H1 (cell line): ENCODE measurements around the gene MOB3B. TPM values are rescaled to one million over a fixed set of nuclear protein-coding genes. Genes with fewer than 3 reads are reported as not detected.

Source experiments
- CTCF ChIA-PET: fragments of 300-600 bp; sonication (Branson Sonifier 250); formaldehyde crosslinking; loops from one replicate; lab custom pipeline; 2021; ENCODE audit not compliant: partially characterized antibody; lab: Charles Lee
- POLR2A ChIA-PET: fragments of 300-600 bp; sonication (Branson Sonifier 250); formaldehyde crosslinking; loops from one replicate; lab custom pipeline; 2021; ENCODE audit warnings: inconsistent platforms; ENCODE audit not compliant: partially characterized antibody; lab: Charles Lee
- DNase-seq, 2 experiments: peaks; one replicate each; pipeline versions ENCODE4 v3.0.0 to v3.0.0-alpha.2; 2010 to 2022; ENCODE audit warnings: low spot score in 2 of 2, low read depth in 1 of 2, mixed read lengths in 1 of 2
- FAIRE-seq: peaks from 2 replicates; lab custom pipeline; 2011; peaks lifted over from hg19 to GRCh38; lab: Jason Lieb, UNC
- H2AFZ ChIP-seq: 2 replicates; pipeline ENCODE4 v1.8.1; 2012; ENCODE audit warnings: low read length, inconsistent platforms
- H2AK5ac ChIP-seq: 2 replicates; pipeline ENCODE4 v1.6.1; 2013; ENCODE audit warnings: low read depth, low read length
- H2BK120ac ChIP-seq: replicated peaks from 2 replicates; pipeline ENCODE3; 2013; ENCODE audit warnings: low read depth, low read length, inconsistent platforms
- H2BK12ac ChIP-seq: 2 replicates; pipeline ENCODE4 v1.6.1; 2013; ENCODE audit warnings: low read depth, low read length
- H2BK15ac ChIP-seq: 2 replicates; pipeline ENCODE4 v1.6.1; 2013; ENCODE audit warnings: low read length
- H2BK20ac ChIP-seq: 2 replicates; pipeline ENCODE4 v1.6.1; 2013; ENCODE audit warnings: low read length
- H2BK5ac ChIP-seq: 2 replicates; pipeline ENCODE4 v1.6.1; 2013; ENCODE audit warnings: low read depth, low read length
- H3K14ac ChIP-seq: 2 replicates; pipeline ENCODE4 v1.6.1; 2013; ENCODE audit warnings: inconsistent platforms; ENCODE audit not compliant: insufficient read length
- H3K18ac ChIP-seq: 2 replicates; pipeline ENCODE4 v1.6.1; 2013; ENCODE audit warnings: low read length; ENCODE audit errors: extremely low read depth
- H3K23ac ChIP-seq: 2 replicates; pipeline ENCODE4 v1.6.1; 2013; ENCODE audit warnings: inconsistent platforms; ENCODE audit not compliant: insufficient read length
- H3K23me2 ChIP-seq: 2 replicates; pipeline ENCODE4 v1.6.1; 2013; ENCODE audit warnings: low read depth, low read length
- H3K27ac ChIP-seq: 2 replicates; pipeline ENCODE4 v1.6.1; 2011; ENCODE audit warnings: low read depth, low read length, inconsistent platforms
- H3K27me3 ChIP-seq, 4 experiments: replicated peaks in 1 of 4; 1 replicate in 1 of 4; 2 replicates in 3 of 4; pipeline versions ENCODE4 v1.6.1 to v1.8.1; 2011 to 2013; ENCODE audit warnings: low read length in 3 of 4, mild to moderate bottlenecking in 3 of 4, inconsistent platforms in 2 of 4, mixed read lengths in 2 of 4, moderate library complexity in 1 of 4; ENCODE audit not compliant: control insufficient read depth in 3 of 4, insufficient read depth in 3 of 4; ENCODE audit errors: extremely low read depth in 1 of 4
- H3K36me3 ChIP-seq, 4 experiments: 2 replicates each; pipeline versions ENCODE4 v1.6.1 to v1.8.1; 2011 to 2013; ENCODE audit warnings: mild to moderate bottlenecking in 4 of 4, low read length in 3 of 4, moderate library complexity in 2 of 4, control low read depth in 1 of 4, inconsistent platforms in 1 of 4; ENCODE audit not compliant: insufficient read depth in 4 of 4, control insufficient read depth in 2 of 4
- H3K4ac ChIP-seq: replicated peaks from 2 replicates; pipeline ENCODE3; 2013; ENCODE audit warnings: low read length, low read depth, mixed read lengths, inconsistent platforms; ENCODE audit not compliant: insufficient read length
- H3K4me1 ChIP-seq, 4 experiments: replicated peaks in 1 of 4; 1 replicate in 1 of 4; 2 replicates in 3 of 4; pipeline versions ENCODE4 v1.6.1 to v1.8.1; 2011 to 2013; ENCODE audit warnings: low read length in 3 of 4, inconsistent platforms in 2 of 4, mixed read lengths in 1 of 4; ENCODE audit not compliant: insufficient read depth in 4 of 4, control insufficient read depth in 3 of 4
- H3K4me2 ChIP-seq, 2 experiments: 2 replicates each; pipeline versions ENCODE4 v1.6.1 to v1.8.1; 2011 to 2013; ENCODE audit warnings: low read depth in 2 of 2, low read length in 2 of 2, control low read depth in 1 of 2, inconsistent platforms in 1 of 2, mild to moderate bottlenecking in 1 of 2; ENCODE audit not compliant: insufficient read depth in 1 of 2
- H3K4me3 ChIP-seq, 4 experiments: fragments of 200-600, 300-600 bp in 1 of 4; sonication (generic), shearing (Covaris generic), sonication (Bioruptor Twin) in 1 of 4; 2 replicates each; pipeline versions ENCODE4 v1.5.1 to v1.8.1; 2011 to 2016; ENCODE audit warnings: low read length in 4 of 4, low read depth in 3 of 4, control low read depth in 2 of 4, inconsistent platforms in 2 of 4, mild to moderate bottlenecking in 2 of 4, mixed read lengths in 1 of 4, moderate library complexity in 1 of 4; ENCODE audit not compliant: insufficient read depth in 2 of 4; ENCODE audit errors: extremely low read depth in 1 of 4
- H3K56ac ChIP-seq: replicated peaks from 2 replicates; pipeline ENCODE3; 2013; ENCODE audit warnings: low read depth, mild to moderate bottlenecking, mixed read lengths, low read length, inconsistent platforms; ENCODE audit not compliant: insufficient read length
- H3K79me1 ChIP-seq: 2 replicates; pipeline ENCODE4 v1.6.1; 2013; ENCODE audit warnings: low read depth, low read length, control low read depth
- H3K79me2 ChIP-seq, 2 experiments: 2 replicates each; pipeline versions ENCODE4 v1.6.1 to v1.8.1; 2012 to 2013; ENCODE audit warnings: low read length in 2 of 2, mild to moderate bottlenecking in 2 of 2, inconsistent platforms in 1 of 2; ENCODE audit not compliant: insufficient read depth in 2 of 2, control insufficient read depth in 1 of 2
- H3K9ac ChIP-seq, 4 experiments: replicated peaks in 1 of 4; 1 replicate in 1 of 4; 2 replicates in 3 of 4; pipeline versions ENCODE4 v1.6.1 to v1.8.1; 2011 to 2013; ENCODE audit warnings: low read depth in 3 of 4, low read length in 3 of 4, control low read depth in 2 of 4, mild to moderate bottlenecking in 2 of 4, moderate library complexity in 2 of 4, inconsistent platforms in 1 of 4; ENCODE audit errors: extremely low read depth in 1 of 4
- H3K9me3 ChIP-seq, 2 experiments: 2 replicates each; pipeline versions ENCODE4 v1.6.1 to v1.8.1; 2012 to 2013; ENCODE audit warnings: mild to moderate bottlenecking in 2 of 2, moderate library complexity in 2 of 2, control low read depth in 1 of 2, inconsistent platforms in 1 of 2, low read depth in 1 of 2, low read length in 1 of 2, mixed read lengths in 1 of 2; ENCODE audit not compliant: insufficient read depth in 2 of 2
- H4K20me1 ChIP-seq, 2 experiments: replicated peaks in 1 of 2; 2 replicates each; pipeline versions ENCODE3 to v1.8.1; 2011 to 2013; ENCODE audit warnings: inconsistent platforms in 2 of 2, low read length in 2 of 2, mild to moderate bottlenecking in 1 of 2; ENCODE audit not compliant: insufficient read depth in 2 of 2, control insufficient read depth in 1 of 2
- H4K5ac ChIP-seq: 2 replicates; pipeline ENCODE4 v1.6.1; 2013; ENCODE audit warnings: low read length, low read depth, mixed read lengths, inconsistent platforms; ENCODE audit not compliant: insufficient read length
- H4K8ac ChIP-seq: 2 replicates; pipeline ENCODE4 v1.8.0; 2013; ENCODE audit warnings: mild to moderate bottlenecking, moderate library complexity, low read length, inconsistent platforms; ENCODE audit not compliant: insufficient read depth; ENCODE audit errors: extremely low read depth
- H4K91ac ChIP-seq: replicated peaks from 2 replicates; pipeline ENCODE3; 2013; ENCODE audit warnings: low read length, mixed read lengths, inconsistent platforms; ENCODE audit not compliant: insufficient read length
- CEBPB ChIP-seq: IDR thresholded peaks from 2 replicates; pipeline ENCODE4 v1.6.1; 2012; ENCODE audit warnings: low read depth, low read length
- CHD1 ChIP-seq: IDR thresholded peaks from 2 replicates; pipeline ENCODE4 v1.6.1; 2012; ENCODE audit warnings: low read depth, low read length, improper control_type of control experiment
- CTBP2 ChIP-seq: IDR thresholded peaks from 2 replicates; pipeline ENCODE4 v1.7.0; 2011; ENCODE audit warnings: borderline replicate concordance, mild to moderate bottlenecking, moderate library complexity, mixed read lengths, low read length; ENCODE audit not compliant: insufficient read depth, insufficient read length
- EP300 ChIP-seq, 2 experiments: IDR thresholded peaks; 1 replicate in 1 of 2; 2 replicates in 1 of 2; pipeline ENCODE4 v1.6.1; 2011 to 2012; ENCODE audit warnings: low read depth in 2 of 2, low read length in 2 of 2, mild to moderate bottlenecking in 2 of 2, borderline replicate concordance in 1 of 2, inconsistent platforms in 1 of 2, moderate library complexity in 1 of 2
- EZH2 ChIP-seq: fragments of 200-600 bp; sonication (generic); IDR thresholded peaks from 2 replicates; pipeline ENCODE4 v1.7.1; 2012; ENCODE audit warnings: low read depth, mild to moderate bottlenecking, moderate library complexity, low read length, inconsistent platforms; ENCODE audit not compliant: severe bottlenecking
- FOSL1 ChIP-seq: IDR thresholded peaks from 2 replicates; pipeline ENCODE4 v1.6.1; 2011; ENCODE audit warnings: mild to moderate bottlenecking, low read depth, low read length, moderate library complexity; ENCODE audit not compliant: insufficient read depth
- HDAC2 ChIP-seq, 2 experiments: fragments of 300-600 bp in 1 of 2; sonication (generic) in 1 of 2; IDR thresholded peaks; 2 replicates each; pipeline ENCODE4 v1.6.1; 2011 to 2012; ENCODE audit warnings: low read depth in 2 of 2, low read length in 2 of 2, mild to moderate bottlenecking in 2 of 2, moderate library complexity in 2 of 2, borderline replicate concordance in 1 of 2, inconsistent platforms in 1 of 2
- RAD21 ChIP-seq, 2 experiments: IDR thresholded peaks in 1 of 2; conservative IDR thresholded peaks in 1 of 2; 2 replicates each; pipeline ENCODE4 v1.6.1; 2011; ENCODE audit warnings: low read depth in 2 of 2, low read length in 2 of 2, improper control_type of control experiment in 1 of 2, inconsistent platforms in 1 of 2, mild to moderate bottlenecking in 1 of 2, moderate library complexity in 1 of 2
- SIX5 ChIP-seq: IDR thresholded peaks from 2 replicates; pipeline ENCODE4 v1.6.1; 2011; ENCODE audit warnings: mild to moderate bottlenecking, low read depth, low read length
- SP1 ChIP-seq: IDR thresholded peaks from 2 replicates; pipeline ENCODE4 v1.6.1; 2011; ENCODE audit warnings: low read depth, low read length
- TAF7 ChIP-seq: optimal IDR thresholded peaks from 2 replicates; pipeline ENCODE3; 2011; ENCODE audit warnings: low read depth, mild to moderate bottlenecking, inconsistent platforms, low read length, moderate library complexity, borderline replicate concordance
- TEAD4 ChIP-seq: IDR thresholded peaks from 2 replicates; pipeline ENCODE4 v1.6.1; 2012; ENCODE audit warnings: low read depth, low read length, inconsistent platforms, mixed read lengths
- polyA plus RNA-seq, 7 experiments: library from polyadenylated mRNA; depleted of rRNA in 3 of 7; stranded (reverse) in 5 of 7; unstranded in 2 of 7; fragments of >200 nt in 5 of 7; fragments of 200-250 nt in 2 of 7; gene quantifications; 1 replicate in 5 of 7; 2 replicates in 1 of 7; 4 replicates in 1 of 7; pipeline versions ENCODE4 v1.2.1 to v1.2.3, GENCODE V29; 2011 to 2013; ENCODE audit warnings: missing spikeins in 2 of 7, mixed read lengths in 2 of 7
- total RNA-seq: library from RNA; stranded (reverse); fragmentation: NEBNext Ultra II Directional; extraction: Animal tissue kit (Norgen Biotek cat#: 25700); gene quantifications from 2 replicates; pipeline ENCODE4 v1.2.1, GENCODE V29; 2021
- TF ChIP-seq, protein P1 (sequence below): IDR thresholded peaks from 2 replicates; pipeline ENCODE4 v1.6.1; 2011; ENCODE audit warnings: low read length, improper control_type of control experiment

MOB3B gene
- total and polyA plus RNA-seq, 2 of the 8 experiments (the other 6 are each of a cell fraction or from before 2014, with no cell fraction given): 12.7 to 16.1 TPM

GRCh38 chr9:27558307-27558706, 28.7 kb upstream of the MOB3B start:
- Histone ChIP-seq H2BK5ac (no peak overlapping the region), H3K27me3 (no peaks in the 10 kb centered on the region), H3K9ac (no peak overlapping the region), H3K9me3 (no peaks in the 10 kb centered on the region), H3K56ac (no peak overlapping the region), H3K18ac (no peak overlapping the region), H3K4me2 (no peak overlapping the region), H4K20me1 (no peaks in the 10 kb centered on the region), H4K5ac (no peak overlapping the region), H2BK12ac (no peak overlapping the region), H3K4me1 (no peaks in the 10 kb centered on the region), H3K4ac (no peak overlapping the region), H3K36me3 (peaks cover 6 to 74% (median 23%) of the 10 kb centered on the region in 4 experiments; a peak in 7 of 8 replicates), H3K79me1 (no peaks in the 10 kb centered on the region), H3K14ac (no peak overlapping the region), H2BK120ac (no peak overlapping the region), H4K91ac (no peak overlapping the region), H2BK20ac (no peak overlapping the region), H3K23ac (no peak overlapping the region), H2BK15ac (no peak overlapping the region), H2AFZ (no peak overlapping the region), H3K79me2 (no peaks in the 10 kb centered on the region), H3K4me3 (no peak overlapping the region), H4K8ac (no peak overlapping the region), H2AK5ac (no peak overlapping the region), H3K27ac (no peak overlapping the region), H3K23me2 (no peaks in the 10 kb centered on the region)
- ChIA-PET POLR2A (interaction anchor here (1.7 kb wide), 1 partner anchor 15 kb away, joined by 6 read pairs; the partner anchor contains the start of gene C9orf72), CTCF (interaction anchor here (0.7 kb wide), 1 partner anchor 59 kb away, joined by 3 read pairs; no protein-coding TSS in a partner anchor)
- FAIRE-seq (no peak), DNase-seq (no peak)
- TF ChIP-seq TAF7 (no peak), TEAD4 (no peak), HDAC2 (IDR thresholded peaks at IDR 0.05; ENCODE audit: borderline replicate concordance in 1 of 2, low read depth in 2 of 2, low read length in 2 of 2) (no peak), SP1 (no peak), CHD1 (no peak), FOSL1 (no peak), EP300 (IDR thresholded peaks at IDR 0.05; ENCODE audit: borderline replicate concordance in 1 of 2, low read depth in 2 of 2, low read length in 2 of 2) (no peak), RAD21 (IDR thresholded peaks at IDR 0.05 in 1 of 2, conservative IDR thresholded peaks at IDR 0.05 in 1 of 2; ENCODE audit: low read depth in 2 of 2, low read length in 2 of 2) (no peak), EZH2 (no peak), SIX5 (no peak), CTBP2 (no peak), CEBPB (no peak)
- TF ChIP-seq, protein P1, sequence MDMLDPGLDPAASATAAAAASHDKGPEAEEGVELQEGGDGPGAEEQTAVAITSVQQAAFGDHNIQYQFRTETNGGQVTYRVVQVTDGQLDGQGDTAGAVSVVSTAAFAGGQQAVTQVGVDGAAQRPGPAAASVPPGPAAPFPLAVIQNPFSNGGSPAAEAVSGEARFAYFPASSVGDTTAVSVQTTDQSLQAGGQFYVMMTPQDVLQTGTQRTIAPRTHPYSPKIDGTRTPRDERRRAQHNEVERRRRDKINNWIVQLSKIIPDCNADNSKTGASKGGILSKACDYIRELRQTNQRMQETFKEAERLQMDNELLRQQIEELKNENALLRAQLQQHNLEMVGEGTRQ: no peak
